H1 (cell line): ENCODE results near the gene PTMA. TPM values are rescaled to one million over a fixed set of nuclear protein-coding genes. Genes with fewer than 3 reads are reported as not detected.

ENCODE experiments used
- CTCF ChIA-PET: fragments of 300-600 bp; sonication (Branson Sonifier 250); formaldehyde crosslinking; loops from one replicate; lab custom pipeline; 2021; ENCODE audit not compliant: partially characterized antibody; lab: Charles Lee
- POLR2A ChIA-PET: fragments of 300-600 bp; sonication (Branson Sonifier 250); formaldehyde crosslinking; loops from one replicate; lab custom pipeline; 2021; ENCODE audit warnings: inconsistent platforms; ENCODE audit not compliant: partially characterized antibody; lab: Charles Lee
- DNase-seq, 2 experiments: peaks; one replicate each; pipeline versions ENCODE4 v3.0.0 to v3.0.0-alpha.2; 2010 to 2022; ENCODE audit warnings: low spot score in 2 of 2, low read depth in 1 of 2, mixed read lengths in 1 of 2
- FAIRE-seq: peaks from 2 replicates; lab custom pipeline; 2011; peaks lifted over from hg19 to GRCh38; lab: Jason Lieb, UNC
- H2AFZ ChIP-seq: 2 replicates; pipeline ENCODE4 v1.8.1; 2012; ENCODE audit warnings: low read length, inconsistent platforms
- H2AK5ac ChIP-seq: 2 replicates; pipeline ENCODE4 v1.6.1; 2013; ENCODE audit warnings: low read depth, low read length
- H2BK120ac ChIP-seq: replicated peaks from 2 replicates; pipeline ENCODE3; 2013; ENCODE audit warnings: low read depth, low read length, inconsistent platforms
- H2BK12ac ChIP-seq: 2 replicates; pipeline ENCODE4 v1.6.1; 2013; ENCODE audit warnings: low read depth, low read length
- H2BK15ac ChIP-seq: 2 replicates; pipeline ENCODE4 v1.6.1; 2013; ENCODE audit warnings: low read length
- H2BK20ac ChIP-seq: 2 replicates; pipeline ENCODE4 v1.6.1; 2013; ENCODE audit warnings: low read length
- H2BK5ac ChIP-seq: 2 replicates; pipeline ENCODE4 v1.6.1; 2013; ENCODE audit warnings: low read depth, low read length
- H3K14ac ChIP-seq: 2 replicates; pipeline ENCODE4 v1.6.1; 2013; ENCODE audit warnings: inconsistent platforms; ENCODE audit not compliant: insufficient read length
- H3K18ac ChIP-seq: 2 replicates; pipeline ENCODE4 v1.6.1; 2013; ENCODE audit warnings: low read length; ENCODE audit errors: extremely low read depth
- H3K23ac ChIP-seq: 2 replicates; pipeline ENCODE4 v1.6.1; 2013; ENCODE audit warnings: inconsistent platforms; ENCODE audit not compliant: insufficient read length
- H3K23me2 ChIP-seq: 2 replicates; pipeline ENCODE4 v1.6.1; 2013; ENCODE audit warnings: low read depth, low read length
- H3K27ac ChIP-seq: 2 replicates; pipeline ENCODE4 v1.6.1; 2011; ENCODE audit warnings: low read depth, low read length, inconsistent platforms
- H3K27me3 ChIP-seq, 4 experiments: replicated peaks in 1 of 4; 1 replicate in 1 of 4; 2 replicates in 3 of 4; pipeline versions ENCODE4 v1.6.1 to v1.8.1; 2011 to 2013; ENCODE audit warnings: low read length in 3 of 4, mild to moderate bottlenecking in 3 of 4, inconsistent platforms in 2 of 4, mixed read lengths in 2 of 4, moderate library complexity in 1 of 4; ENCODE audit not compliant: control insufficient read depth in 3 of 4, insufficient read depth in 3 of 4; ENCODE audit errors: extremely low read depth in 1 of 4
- H3K36me3 ChIP-seq, 4 experiments: 2 replicates each; pipeline versions ENCODE4 v1.6.1 to v1.8.1; 2011 to 2013; ENCODE audit warnings: mild to moderate bottlenecking in 4 of 4, low read length in 3 of 4, moderate library complexity in 2 of 4, control low read depth in 1 of 4, inconsistent platforms in 1 of 4; ENCODE audit not compliant: insufficient read depth in 4 of 4, control insufficient read depth in 2 of 4
- H3K4ac ChIP-seq: replicated peaks from 2 replicates; pipeline ENCODE3; 2013; ENCODE audit warnings: low read length, low read depth, mixed read lengths, inconsistent platforms; ENCODE audit not compliant: insufficient read length
- H3K4me1 ChIP-seq, 4 experiments: replicated peaks in 1 of 4; 1 replicate in 1 of 4; 2 replicates in 3 of 4; pipeline versions ENCODE4 v1.6.1 to v1.8.1; 2011 to 2013; ENCODE audit warnings: low read length in 3 of 4, inconsistent platforms in 2 of 4, mixed read lengths in 1 of 4; ENCODE audit not compliant: insufficient read depth in 4 of 4, control insufficient read depth in 3 of 4
- H3K4me2 ChIP-seq, 2 experiments: 2 replicates each; pipeline versions ENCODE4 v1.6.1 to v1.8.1; 2011 to 2013; ENCODE audit warnings: low read depth in 2 of 2, low read length in 2 of 2, control low read depth in 1 of 2, inconsistent platforms in 1 of 2, mild to moderate bottlenecking in 1 of 2; ENCODE audit not compliant: insufficient read depth in 1 of 2
- H3K4me3 ChIP-seq, 4 experiments: fragments of 200-600, 300-600 bp in 1 of 4; sonication (generic), shearing (Covaris generic), sonication (Bioruptor Twin) in 1 of 4; 2 replicates each; pipeline versions ENCODE4 v1.5.1 to v1.8.1; 2011 to 2016; ENCODE audit warnings: low read length in 4 of 4, low read depth in 3 of 4, control low read depth in 2 of 4, inconsistent platforms in 2 of 4, mild to moderate bottlenecking in 2 of 4, mixed read lengths in 1 of 4, moderate library complexity in 1 of 4; ENCODE audit not compliant: insufficient read depth in 2 of 4; ENCODE audit errors: extremely low read depth in 1 of 4
- H3K56ac ChIP-seq: replicated peaks from 2 replicates; pipeline ENCODE3; 2013; ENCODE audit warnings: low read depth, mild to moderate bottlenecking, mixed read lengths, low read length, inconsistent platforms; ENCODE audit not compliant: insufficient read length
- H3K79me1 ChIP-seq: 2 replicates; pipeline ENCODE4 v1.6.1; 2013; ENCODE audit warnings: low read depth, low read length, control low read depth
- H3K79me2 ChIP-seq, 2 experiments: 2 replicates each; pipeline versions ENCODE4 v1.6.1 to v1.8.1; 2012 to 2013; ENCODE audit warnings: low read length in 2 of 2, mild to moderate bottlenecking in 2 of 2, inconsistent platforms in 1 of 2; ENCODE audit not compliant: insufficient read depth in 2 of 2, control insufficient read depth in 1 of 2
- H3K9ac ChIP-seq, 4 experiments: replicated peaks in 1 of 4; 1 replicate in 1 of 4; 2 replicates in 3 of 4; pipeline versions ENCODE4 v1.6.1 to v1.8.1; 2011 to 2013; ENCODE audit warnings: low read depth in 3 of 4, low read length in 3 of 4, control low read depth in 2 of 4, mild to moderate bottlenecking in 2 of 4, moderate library complexity in 2 of 4, inconsistent platforms in 1 of 4; ENCODE audit errors: extremely low read depth in 1 of 4
- H3K9me3 ChIP-seq, 2 experiments: 2 replicates each; pipeline versions ENCODE4 v1.6.1 to v1.8.1; 2012 to 2013; ENCODE audit warnings: mild to moderate bottlenecking in 2 of 2, moderate library complexity in 2 of 2, control low read depth in 1 of 2, inconsistent platforms in 1 of 2, low read depth in 1 of 2, low read length in 1 of 2, mixed read lengths in 1 of 2; ENCODE audit not compliant: insufficient read depth in 2 of 2
- H4K20me1 ChIP-seq, 2 experiments: replicated peaks in 1 of 2; 2 replicates each; pipeline versions ENCODE3 to v1.8.1; 2011 to 2013; ENCODE audit warnings: inconsistent platforms in 2 of 2, low read length in 2 of 2, mild to moderate bottlenecking in 1 of 2; ENCODE audit not compliant: insufficient read depth in 2 of 2, control insufficient read depth in 1 of 2
- H4K5ac ChIP-seq: 2 replicates; pipeline ENCODE4 v1.6.1; 2013; ENCODE audit warnings: low read length, low read depth, mixed read lengths, inconsistent platforms; ENCODE audit not compliant: insufficient read length
- H4K8ac ChIP-seq: 2 replicates; pipeline ENCODE4 v1.8.0; 2013; ENCODE audit warnings: mild to moderate bottlenecking, moderate library complexity, low read length, inconsistent platforms; ENCODE audit not compliant: insufficient read depth; ENCODE audit errors: extremely low read depth
- H4K91ac ChIP-seq: replicated peaks from 2 replicates; pipeline ENCODE3; 2013; ENCODE audit warnings: low read length, mixed read lengths, inconsistent platforms; ENCODE audit not compliant: insufficient read length
- CTCF ChIP-seq, 3 experiments: IDR thresholded peaks; 1 replicate in 2 of 3; 2 replicates in 1 of 3; pipeline versions ENCODE4 v1.5.1 to v1.6.1; 2011; ENCODE audit warnings: low read length in 3 of 3, mild to moderate bottlenecking in 3 of 3, inconsistent platforms in 2 of 3, low read depth in 1 of 3, moderate library complexity in 1 of 3; ENCODE audit not compliant: insufficient read depth in 1 of 3; ENCODE audit errors: control extremely low read depth in 1 of 3
- E2F6 ChIP-seq: IDR thresholded peaks from 2 replicates; pipeline ENCODE4 v1.6.1; 2012; ENCODE audit warnings: inconsistent platforms
- KDM4A ChIP-seq: IDR thresholded peaks from one replicate; pipeline ENCODE4 v1.7.1; 2012; ENCODE audit warnings: low read depth, mild to moderate bottlenecking, moderate library complexity, low read length, inconsistent platforms; ENCODE audit not compliant: severe bottlenecking
- TAF1 ChIP-seq: IDR thresholded peaks from 2 replicates; pipeline ENCODE4 v1.6.1; 2011; ENCODE audit warnings: mild to moderate bottlenecking, low read depth, low read length
- USF2 ChIP-seq: IDR thresholded peaks from 2 replicates; pipeline ENCODE4 v1.6.1; 2011; ENCODE audit warnings: low read length, improper control_type of control experiment
- YY1 ChIP-seq: IDR thresholded peaks from 2 replicates; pipeline ENCODE4 v1.6.1; 2011; ENCODE audit warnings: low read depth, mild to moderate bottlenecking, low read length
- WGBS, 2 experiments: shearing (Covaris generic) in 1 of 2; methylation state at CpG; one replicate each; pipeline versions ENCODE4 v1.1.6 to v1.1.7; 2013 to 2015; ENCODE audit warnings: low lambda C conversion rate in 2 of 2, mixed read lengths in 2 of 2, inconsistent platforms in 1 of 2, low coverage in 1 of 2, missing lambda C conversion rate in 1 of 2; ENCODE audit not compliant: insufficient replicate concordance in 2 of 2, insufficient coverage in 1 of 2, insufficient read length in 1 of 2; ENCODE audit errors: extremely low coverage in 1 of 2, missing lambda C conversion rate in 1 of 2; 5-methylcytosine and 5-hydroxymethylcytosine counted together
- polyA plus RNA-seq, 7 experiments: library from polyadenylated mRNA; depleted of rRNA in 3 of 7; stranded (reverse) in 5 of 7; unstranded in 2 of 7; fragments of >200 nt in 5 of 7; fragments of 200-250 nt in 2 of 7; gene quantifications; 1 replicate in 5 of 7; 2 replicates in 1 of 7; 4 replicates in 1 of 7; pipeline versions ENCODE4 v1.2.1 to v1.2.3, GENCODE V29; 2011 to 2013; ENCODE audit warnings: missing spikeins in 2 of 7, mixed read lengths in 2 of 7
- total RNA-seq: library from RNA; stranded (reverse); fragmentation: NEBNext Ultra II Directional; extraction: Animal tissue kit (Norgen Biotek cat#: 25700); gene quantifications from 2 replicates; pipeline ENCODE4 v1.2.1, GENCODE V29; 2021

The PTMA gene
- total and polyA plus RNA-seq, 2 of the 8 experiments (the other 6 are each of a cell fraction or from before 2014, with no cell fraction given), result 683 to 2,680 TPM

GRCh38 chr2:231672617-231673347 lies 35.5 kb upstream of the PTMA start:
- Histone ChIP-seq H3K4me2 (peak overlapping the region; percentile 57 to 75), H2BK15ac (peak overlapping the region; percentile 99), H4K20me1 (no peaks in the 10 kb centered on the region), H3K27ac (peak overlapping the region; percentile 80), H3K79me1 (no peaks in the 10 kb centered on the region), H3K18ac (peak overlapping the region; percentile 98), H3K36me3 (no peaks in the 10 kb centered on the region), H3K4ac (no peak overlapping the region), H4K91ac (peak overlapping the region; percentile 29), H4K5ac (peak overlapping the region; percentile 78), H3K9me3 (no peaks in the 10 kb centered on the region), H2BK120ac (peak overlapping the region; percentile 13), H2AK5ac (peak overlapping the region; percentile 49), H3K56ac (peak overlapping the region; percentile 77), H2BK20ac (peak overlapping the region; percentile 93), H3K23ac (no peak overlapping the region), H2AFZ (no peak overlapping the region), H4K8ac (peak overlapping the region; percentile 92; the same call in 1 of the 2 replicates), H3K14ac (no peak overlapping the region), H3K4me1 (peaks cover 0 to 34% (median 29%) of the 10 kb centered on the region in 4 experiments; a peak in 6 of 7 replicates), H3K23me2 (peaks cover 1% of the 10 kb centered on the region; the same call in 1 of the 2 replicates), H3K27me3 (no peaks in the 10 kb centered on the region), H3K4me3 (peak overlapping the region; percentile 32 to 61 (median 39); a peak in 7 of 8 replicates), H3K9ac (peak overlapping the region in 3 of 4 experiments; percentile 60 to 67 (median 64); a peak in 6 of 7 replicates), H2BK12ac (peak overlapping the region; percentile 97; the same call in 1 of the 2 replicates), H3K79me2 (no peaks in the 10 kb centered on the region), H2BK5ac (peak overlapping the region; percentile 97)
- FAIRE-seq (peak; percentile 78), DNase-seq (peak in 1 of 2 experiments; percentile 86)
- WGBS, 2 experiments, result 34% methylated on average over 20 of the region's 20 CpGs; no CpG with 5 or more reads in 1 of the 2 experiments
- CTCF ChIA-PET, result interaction anchor here (0.6 to 31.4 kb wide), 31 partner anchors 9 to 158 kb away, joined by 3 to 555 read pairs (median 7); partner anchors contain the start of genes COPS7B and PTMA
- POLR2A ChIA-PET, result interaction anchor here (0.6 to 27.8 kb wide), 24 partner anchors 9 to 209 kb away, joined by 3 to 1080 read pairs (median 4); partner anchors contain the start of genes NCL and PTMA
- peak in 2 of 3 experiments; percentile 53 to 64; a peak in 3 of 4 replicates for TF ChIP-seq CTCF (IDR thresholded peaks at IDR 0.05; ENCODE audit: control extremely low read depth in 1 of 3, insufficient read depth in 1 of 3, low read depth in 1 of 3, low read length in 3 of 3)
- TF ChIP-seq KDM4A, result peak; percentile 41
- TF ChIP-seq TAF1, result peak; percentile 62; the same call in 1 of the 2 replicates
- TF ChIP-seq YY1, result no peak
- TF ChIP-seq E2F6, result no peak
- 0 out of 2 replicates have a peak, but pooled peaks have one; percentile 8 for TF ChIP-seq USF2
